Transverse colon (tissue), 4 donors: ENCODE measurements around the gene CLK4. TPM values are rescaled to one million over a fixed set of nuclear protein-coding genes. Genes with fewer than 3 reads are reported as not detected.

Source experiments
- DNase-seq: peaks from one replicate; pipeline ENCODE4 v3.0.0-alpha.2; 2019
- H3K27ac ChIP-seq, 4 donors: fragments of 200-600 bp; sonication (generic); 2 replicates each; pipeline ENCODE4 v1.5.1; 2016 to 2018; ENCODE audit warnings: inconsistent platforms in 4 of 4
- H3K27me3 ChIP-seq: fragments of 200-600 bp; sonication (generic); 2 replicates; pipeline ENCODE4 v1.5.1; 2017; ENCODE audit warnings: inconsistent platforms
- H3K36me3 ChIP-seq, 4 donors: fragments of 200-600 bp; sonication (generic); 2 replicates each; pipeline ENCODE4 v1.5.1; 2017 to 2019; ENCODE audit warnings: inconsistent platforms in 4 of 4
- H3K4me1 ChIP-seq, 4 donors: fragments of 200-600 bp; sonication (generic); 2 replicates each; pipeline ENCODE4 v1.5.1; 2017 to 2020; ENCODE audit warnings: inconsistent platforms in 4 of 4
- H3K4me3 ChIP-seq, 4 donors: fragments of 200-600 bp; sonication (generic); 1 replicate in 1 of 4; 2 replicates in 3 of 4; pipeline versions ENCODE4 v1.5.1 to v1.6.1; 2017 to 2019; ENCODE audit warnings: inconsistent platforms in 4 of 4
- H3K9me3 ChIP-seq, 2 donors: fragments of 200-600 bp; sonication (generic); 2 replicates each; pipeline ENCODE4 v1.5.1; 2017 to 2019; ENCODE audit warnings: inconsistent platforms in 2 of 2
- CTCF ChIP-seq, 5 experiments: fragments of 200-600 bp in 3 of 5; fragments of 450-650 bp in 2 of 5; sonication (generic) in 3 of 5; IDR thresholded peaks; 1 replicate in 2 of 5; 2 replicates in 3 of 5; pipeline ENCODE4 v1.5.1; 2016 to 2017; ENCODE audit warnings: antibody characterized with exemption in 5 of 5, inconsistent platforms in 3 of 5, mild to moderate bottlenecking in 2 of 5, moderate library complexity in 1 of 5
- EP300 ChIP-seq: sonication (generic); formaldehyde crosslinking; IDR thresholded peaks from one replicate; pipeline ENCODE4 v1.6.1; 2017; ENCODE audit warnings: antibody characterized with exemption, low read depth
- POLR2A ChIP-seq: fragments of 450-650 bp; IDR thresholded peaks from one replicate; pipeline ENCODE4 v1.6.1; 2016; ENCODE audit warnings: antibody characterized with exemption, mild to moderate bottlenecking, moderate library complexity
- POLR2AphosphoS5 ChIP-seq, 3 donors: sonication (generic); formaldehyde crosslinking; IDR thresholded peaks; one replicate each; pipeline ENCODE4 v1.6.1; 2016; ENCODE audit warnings: antibody characterized with exemption in 3 of 3
- WGBS, 2 donors: methylation state at CpG; one replicate each; pipeline ENCODE4 v1.1.5; 2018; ENCODE audit warnings: low coverage in 1 of 2; 5-methylcytosine and 5-hydroxymethylcytosine counted together
- in situ Hi-C, 4 donors: fragments of 200-750 bp; cut with MboI; loops; one replicate each; pipeline versions ENCODE4 v1.15.0 to v1.15.1; 2017; ENCODE audit warnings: low sequenced_read_pairs in 3 of 4, low pct_ligation_motif_present in 1 of 4, low pct_unique_long_range_greater_than_20kb in 1 of 4
- intact Hi-C: fragments of 100-400 bp; cut with DNase I; formaldehyde crosslinking; loops from one replicate; pipeline ENCODE4 v1.15.1; 2023; ENCODE audit warnings: low total_unique reads
- total RNA-seq, 4 donors: library from RNA; depleted of rRNA; stranded (reverse); fragments of >200 nt; gene quantifications; one replicate each; pipeline ENCODE4 v1.1.0, GENCODE V29; 2016

Gene CLK4
- total RNA-seq, 4 donors from 2014 or later = 36.0 to 72.6 (median 52.4) TPM

- TF ChIP-seq POLR2AphosphoS5 (IDR thresholded peaks at IDR 0.05) (no peak), POLR2A (no peak), CTCF (IDR thresholded peaks at IDR 0.05) (no peak), EP300 (no peak)
- no peaks in the 10 kb centered on the region for H3K9me3 ChIP-seq
- DNase-seq = no peak
- 74% methylated on average over 25 of the region's 31 CpGs; no CpG with 5 or more reads in 1 of the 2 donors for WGBS, 2 donors
- H3K27ac ChIP-seq = no peak overlapping the region
- no peaks in the 10 kb centered on the region for H3K4me1 ChIP-seq
- no peak overlapping the region for H3K4me3 ChIP-seq
- in situ Hi-C loops (no loop called here), intact Hi-C loops (no loop called here)
- H3K36me3 ChIP-seq = no peaks in the 10 kb centered on the region
- peaks cover 27% of the 10 kb centered on the region for H3K27me3 ChIP-seq
These were observed 49.4 kb downstream of the CLK4 start for GRCh38 chr5:178577376-178577839.

GRCh38 chr5:178576591-178577351 is 50.1 kb downstream of the CLK4 start:
- in situ Hi-C loops = no loop called here
- 37% methylated on average over 58 of the region's 92 CpGs; no CpG with 5 or more reads in 1 of the 2 donors for WGBS, 2 donors
- Histone ChIP-seq H3K27me3 (peaks cover 27% of the 10 kb centered on the region), H3K4me3 (peak overlapping the region in 2 of 4 donors; percentile 19 to 29), H3K4me1 (no peaks in the 10 kb centered on the region), H3K36me3 (no peaks in the 10 kb centered on the region), H3K27ac (no peak overlapping the region), H3K9me3 (no peaks in the 10 kb centered on the region)
- TF ChIP-seq EP300 (no peak), POLR2A (no peak), CTCF (IDR thresholded peaks at IDR 0.05) (no peak), POLR2AphosphoS5 (IDR thresholded peaks at IDR 0.05) (no peak)
- no peak for DNase-seq
- intact Hi-C loops = no loop called here

GRCh38 chr5:178573216-178573615 is 53.6 kb downstream of the CLK4 start:
- H3K9me3 ChIP-seq = no peaks in the 10 kb centered on the region
- TF ChIP-seq POLR2A (no peak), EP300 (no peak), POLR2AphosphoS5 (IDR thresholded peaks at IDR 0.05) (no peak), CTCF (IDR thresholded peaks at IDR 0.05) (no peak)
- H3K27ac ChIP-seq = no peak overlapping the region
- DNase-seq = no peak
- H3K4me3 ChIP-seq = no peak overlapping the region
- in situ Hi-C loops = loop anchor here in 1 of 4 donors (25.0 kb wide), 1 partner anchor 286 kb away; no protein-coding TSS in a partner anchor
- WGBS, 2 donors = 90 to 100% methylated on average over 2 to 7 of the region's 7 CpGs
- H3K36me3 ChIP-seq = no peaks in the 10 kb centered on the region
- H3K27me3 ChIP-seq = peaks cover 27% of the 10 kb centered on the region
- intact Hi-C loops = no loop called here
- H3K4me1 ChIP-seq = no peaks in the 10 kb centered on the region

- TF ChIP-seq POLR2AphosphoS5 (IDR thresholded peaks at IDR 0.05) (no peak), EP300 (no peak), CTCF (IDR thresholded peaks at IDR 0.05) (no peak), POLR2A (no peak)
- Histone ChIP-seq H3K4me1 (no peaks in the 10 kb centered on the region), H3K36me3 (no peaks in the 10 kb centered on the region), H3K27me3 (peaks cover 26% of the 10 kb centered on the region), H3K4me3 (no peak overlapping the region), H3K27ac (no peak overlapping the region), H3K9me3 (no peaks in the 10 kb centered on the region)
- DNase-seq = no peak
- 74 to 80% methylated on average over 4 of the region's 4 CpGs for WGBS, 2 donors
- intact Hi-C loops = no loop called here
- in situ Hi-C loops = loop anchor here in 1 of 4 donors (25.0 kb wide), 1 partner anchor 285 kb away; no protein-coding TSS in a partner anchor
These were observed 54.2 kb downstream of the CLK4 start for GRCh38 chr5:178572617-178573016.
